Lower leg skin (tissue), 3 donors: ENCODE results near the gene SEMA3C.

Experiments used
- CTCF ChIP-seq, 3 donors: fragments of 450-650 bp; IDR thresholded peaks; one replicate each; pipeline ENCODE4 v1.5.1; 2016; ENCODE audit warnings: antibody characterized with exemption in 3 of 3, mild to moderate bottlenecking in 3 of 3, moderate library complexity in 2 of 3
- POLR2A ChIP-seq, 2 donors: fragments of 450-650 bp; IDR thresholded peaks; one replicate each; pipeline ENCODE4 v1.6.1; 2016 to 2017; ENCODE audit warnings: antibody characterized with exemption in 2 of 2, mild to moderate bottlenecking in 1 of 2, moderate library complexity in 1 of 2

GRCh38 chr7:80763289-80763688 is 155.6 kb downstream of the SEMA3C start:
- no peak for TF ChIP-seq CTCF (IDR thresholded peaks at IDR 0.05)
- TF ChIP-seq POLR2A (IDR thresholded peaks at IDR 0.05): no peak
